ENCODE results near the gene COG5. TPM values are rescaled to one million over a fixed set of nuclear protein-coding genes. Genes with fewer than 3 reads are reported as not detected.
A peak's percentile ranks its signal among the peaks of the same experiment; 100 is the strongest.
"Not testable (repeated sequence)": the region's sequence is repeated elsewhere in the genome, so short reads cannot be mapped to it uniquely, and the experiment has no call there.

COG5 gene
- polyA plus RNA-seq, 10 donors: 23.9 to 36.5 (median 28.1) TPM

- no peak for DNase-seq
Measured at GRCh38 chr7:107581387-107582013, 17.8 kb upstream of the COG5 start.

- DNase-seq: no peak
Measured at GRCh38 chr7:107580716-107581383, 17.1 kb upstream of the COG5 start.

GRCh38 chr7:107579885-107580715, 16.4 kb upstream of the COG5 start, which contains the start of gene BCAP29:
Gene BCAP29 (plus strand): TSS chr7:107580246. CDS start chr7:107580773, 527 bp downstream.
- DNase-seq: peak; percentile 71 to 94 (median 87)

DNA sequence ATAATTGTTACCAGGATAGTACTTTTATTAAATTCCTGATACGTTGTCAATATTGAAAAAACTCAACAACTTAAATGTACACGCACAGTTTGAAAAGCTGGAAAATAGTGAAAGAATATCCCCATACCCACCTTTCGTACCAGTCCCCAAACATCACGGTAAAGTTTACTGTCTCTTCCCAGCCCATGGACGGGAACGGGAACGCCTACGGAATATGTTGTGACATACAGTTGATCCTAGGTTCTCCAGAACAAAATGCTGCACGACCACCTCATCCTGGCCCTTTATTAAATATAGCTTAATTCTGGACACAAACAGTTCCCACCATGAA, 15.8 kb upstream of the COG5 start:
- DNase-seq: no peak

- DNase-seq: no peak
Measured at GRCh38 chr7:107573537-107573936, 9.8 kb upstream of the COG5 start.

- DNase-seq: no peak
Measured at GRCh38 chr7:107570298-107570697, 6.6 kb upstream of the COG5 start.

DNA sequence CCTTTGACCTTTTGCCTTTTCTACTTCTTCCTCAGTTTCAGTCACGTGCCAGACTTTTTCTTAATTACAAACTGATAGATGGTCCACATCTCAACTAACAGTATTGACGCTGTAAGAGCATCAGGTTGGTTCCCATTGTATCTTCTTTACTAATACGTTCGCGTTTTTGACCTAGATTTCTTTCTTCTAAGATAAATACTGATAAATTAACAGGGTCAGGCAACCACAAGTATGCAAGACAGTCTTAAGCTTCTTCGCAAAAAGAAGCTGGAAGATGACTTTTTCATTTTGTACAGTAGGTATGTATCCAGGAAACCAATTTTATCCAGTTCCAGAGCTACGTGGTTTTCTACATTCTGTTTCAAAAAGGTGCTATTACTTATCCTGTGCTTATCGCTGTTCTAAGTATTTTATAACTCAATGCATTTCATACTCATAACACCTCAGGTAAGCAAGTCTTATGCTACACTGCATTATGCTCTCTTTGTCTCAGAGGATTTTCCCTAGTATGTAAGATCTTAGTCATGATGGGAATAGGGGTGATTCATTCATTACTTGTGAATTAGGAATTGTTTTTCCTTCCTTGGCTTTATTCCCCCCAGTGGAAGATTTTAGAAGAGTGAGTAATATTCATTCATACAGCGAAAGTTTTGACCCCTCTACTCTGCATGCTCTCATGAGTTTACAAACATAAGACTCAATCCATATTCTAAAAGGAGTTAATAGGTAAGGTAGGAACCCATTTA, 1.0 kb upstream of the COG5 start:
- peak in 1 of 3 donors; percentile 73 for DNase-seq

DNA sequence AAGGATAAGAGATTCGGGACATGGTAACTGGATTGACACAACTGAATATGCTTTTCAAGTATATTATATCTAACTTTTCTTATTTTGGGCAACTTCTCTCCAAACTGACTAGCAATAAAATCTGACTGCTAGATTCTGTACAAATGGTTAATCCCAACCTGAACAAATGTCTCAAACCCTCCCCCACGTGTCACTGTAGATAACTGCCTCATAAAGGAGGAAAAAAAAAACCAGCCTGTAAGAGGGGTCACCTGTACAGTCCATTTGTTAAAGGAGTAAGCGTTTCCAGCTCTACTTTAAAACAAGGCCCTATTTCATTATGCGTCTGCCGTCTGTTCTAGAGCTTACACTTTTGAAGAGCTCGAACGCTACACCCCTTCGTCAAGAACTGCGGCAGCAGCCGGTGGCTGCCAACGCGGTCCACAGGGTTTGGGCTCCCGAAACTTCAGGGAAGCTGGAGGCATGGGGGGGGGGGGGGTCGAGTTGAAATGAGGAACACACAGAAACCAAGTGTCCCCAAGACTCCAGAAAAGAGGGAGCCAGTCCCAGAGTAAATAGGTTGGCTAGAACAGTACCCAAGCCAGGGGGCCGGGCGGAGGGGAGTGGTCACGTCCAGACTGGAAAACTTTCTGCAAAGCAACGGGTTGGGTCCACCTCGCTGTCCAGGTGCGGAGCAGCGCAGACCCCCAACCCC, 492 bp downstream of the COG5 start:
- DNase-seq: peak in 1 of 3 donors; percentile 27

DNA sequence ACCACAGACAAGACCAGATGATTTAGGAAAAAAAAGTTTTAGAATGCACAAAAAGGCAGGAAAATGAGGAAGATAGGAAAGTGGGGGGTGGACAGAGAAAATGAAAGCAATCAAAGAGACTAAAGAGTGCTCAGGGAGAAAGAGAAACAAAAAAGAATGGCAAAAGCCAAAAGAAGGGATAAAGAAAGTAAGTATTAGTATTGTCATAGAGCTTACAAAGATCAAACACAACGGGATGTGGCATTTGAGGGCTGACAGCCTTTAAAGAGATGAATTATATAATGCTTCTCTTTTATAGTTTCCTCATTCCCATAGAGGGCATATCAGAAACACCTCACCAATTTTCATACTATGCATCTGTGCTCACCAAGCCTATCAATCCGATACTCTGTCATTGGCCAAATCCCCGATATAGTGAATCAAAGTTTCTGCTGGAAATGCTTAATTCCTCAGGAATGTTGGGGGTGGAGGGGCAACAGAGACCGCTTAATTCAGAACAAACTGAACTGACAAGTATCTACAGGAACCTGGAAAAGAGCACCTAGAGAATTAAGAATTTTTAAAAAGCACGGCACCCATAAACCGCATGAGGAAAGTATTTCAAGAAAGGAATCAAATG, 2.7 kb downstream of the COG5 start:
- DNase-seq: no peak

GRCh38 chr7:107559864-107560263, 3.9 kb downstream of the COG5 start:
- DNase-seq: peak in 1 of 3 donors; percentile 34

DNA sequence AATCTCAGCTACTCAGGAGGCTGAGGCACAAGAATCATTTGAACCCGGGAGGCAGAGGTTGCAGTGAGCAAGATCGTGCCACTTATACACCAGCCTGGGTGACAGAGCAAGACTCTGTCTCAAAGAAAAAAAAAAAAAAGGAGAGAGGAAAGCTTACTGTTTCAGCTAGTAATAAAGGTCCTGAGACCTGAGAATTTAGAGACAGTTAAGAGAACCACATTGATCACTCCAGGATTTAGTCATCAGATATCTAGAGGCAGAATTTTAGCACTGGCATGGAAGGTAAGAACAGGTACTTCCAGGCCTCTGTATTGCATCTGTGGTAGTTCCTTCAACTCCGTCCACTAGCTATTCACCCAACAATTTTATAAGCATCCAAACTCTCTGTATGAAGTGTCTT, 7.8 kb downstream of the COG5 start:
- DNase-seq: no peak

DNA sequence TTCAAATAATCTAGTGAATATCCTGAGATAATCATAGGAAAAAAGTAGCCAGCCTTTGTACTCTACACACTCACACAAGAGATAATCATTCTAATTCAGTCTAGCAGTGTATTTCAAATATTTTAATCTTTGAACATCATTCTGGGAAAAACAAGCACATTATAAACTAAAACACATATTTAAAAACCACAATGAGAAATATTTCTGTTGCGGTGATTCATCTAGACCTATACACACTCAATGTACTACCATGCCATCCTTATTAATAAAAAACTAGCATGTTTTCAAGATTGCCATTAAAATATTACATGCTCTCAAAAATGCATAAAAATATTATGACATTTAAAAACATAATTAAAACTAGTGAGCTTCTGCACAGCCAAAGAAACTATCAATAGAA, 11.8 kb downstream of the COG5 start:
- DNase-seq: no peak

GRCh38 chr7:107544848-107545591, 18.7 kb downstream of the COG5 start:
- DNase-seq: no peak

- no peak for DNase-seq
Measured at GRCh38 chr7:107543338-107543993, 20.3 kb downstream of the COG5 start.

- DNase-seq: no peak
Measured at GRCh38 chr7:107538001-107538400, 25.7 kb downstream of the COG5 start.

DNA sequence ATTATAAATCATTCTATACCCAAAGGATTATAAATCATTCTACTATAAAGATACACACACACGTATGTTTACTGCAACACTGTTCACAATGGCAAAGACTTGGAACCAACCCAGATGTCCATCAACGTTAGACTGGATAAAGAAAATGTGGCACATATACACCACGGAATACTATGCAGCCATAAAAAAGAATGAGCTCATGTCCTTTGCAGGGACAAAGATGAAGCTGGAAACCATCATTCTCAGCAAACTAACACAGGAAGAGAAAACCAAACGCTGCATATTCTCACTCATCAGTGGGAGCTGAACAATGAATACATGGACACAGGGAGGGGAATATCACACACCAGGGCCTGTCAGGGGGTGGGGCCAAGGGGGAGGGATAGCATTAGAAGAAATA, 26.5 kb downstream of the COG5 start:
- not testable (repeated sequence) for DNase-seq

DNA sequence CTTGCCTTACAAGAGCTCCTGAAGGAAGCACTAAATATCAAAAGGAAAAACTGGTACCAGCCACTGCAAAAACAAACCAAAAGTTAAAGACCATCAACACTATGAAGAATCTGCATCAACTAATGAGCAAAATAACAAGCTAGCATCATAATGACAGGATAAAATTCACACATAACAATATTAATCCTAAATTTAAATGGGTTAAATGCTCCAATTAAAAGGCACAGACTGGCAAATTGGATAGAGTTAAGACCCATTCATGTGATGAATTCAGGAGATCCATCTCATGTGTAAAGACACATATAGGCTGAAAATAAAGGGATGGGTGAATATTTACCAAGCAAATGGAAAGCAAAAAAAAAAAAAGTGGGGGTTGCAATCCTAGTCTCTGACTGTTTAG, 29.6 kb downstream of the COG5 start:
- DNase-seq: no peak

GRCh38 chr7:107530751-107531150, 33.0 kb downstream of the COG5 start:
- DNase-seq: no peak

GRCh38 chr7:107528461-107528860, 35.3 kb downstream of the COG5 start:
- no peak for DNase-seq

GRCh38 chr7:107527196-107527595, 36.5 kb downstream of the COG5 start:
- DNase-seq: no peak

Data from muscle of back (tissue), 11 donors.